ENCODE results near the gene FYN.

Gene FYN

DNA sequence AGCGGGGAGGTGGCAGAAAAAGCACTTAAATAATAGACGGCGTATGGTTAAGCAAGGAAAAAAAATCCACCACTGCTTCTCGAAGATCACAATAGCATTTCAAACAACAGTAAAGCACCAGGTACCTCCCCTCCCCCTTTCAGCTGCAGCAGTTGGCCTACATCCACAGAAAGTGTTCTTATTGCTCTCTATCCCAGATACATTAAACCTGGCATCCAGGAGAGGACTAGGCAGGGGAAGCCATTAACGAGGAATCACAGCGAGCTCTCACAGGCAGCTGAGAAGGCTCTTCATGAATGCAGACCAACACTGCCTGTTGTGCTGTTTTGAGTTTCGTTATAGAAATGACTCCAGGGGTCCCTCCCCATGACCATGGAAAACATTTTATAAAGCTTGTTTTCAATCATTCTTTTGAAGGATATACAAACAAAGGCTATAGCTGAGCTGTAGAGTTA is 11.8 kb downstream of the FYN start:
- Histone ChIP-seq H3K9me2 (replicated peaks; ENCODE audit: control insufficient read depth, low read length) (no peaks in the 10 kb centered on the region), H3K27ac (ENCODE audit: low read depth, low read length) (no peak overlapping the region), H4K20me1 (ENCODE audit: control insufficient read depth, insufficient read depth, low read depth, low read length) (no peaks in the 10 kb centered on the region), H3K27me3 (ENCODE audit: control insufficient read depth, low read length) (no peaks in the 10 kb centered on the region), H3K79me2 (ENCODE audit: control insufficient read depth, low read length) (peaks cover 3% of the 10 kb centered on the region; the same call in 1 of the 2 replicates), H3F3A (ENCODE audit: control insufficient read depth, insufficient read depth) (no peaks in the 10 kb centered on the region), H3K4me2 (ENCODE audit: low read length) (no peak overlapping the region), H3K4me3 (ENCODE audit: low read length) (no peak overlapping the region), H3K9me3 (ENCODE audit: control insufficient read depth, insufficient read depth, low read length) (no peaks in the 10 kb centered on the region), H3K4me1 (ENCODE audit: control insufficient read depth, low read length) (no peaks in the 10 kb centered on the region), H3K36me3 (ENCODE audit: control insufficient read depth, low read length) (no peaks in the 10 kb centered on the region)
- TF ChIP-seq EZH2phosphoT487 (IDR thresholded peaks at IDR 0.05; ENCODE audit: borderline replicate concordance, low read length): no peak
- TF ChIP-seq, protein P1, sequence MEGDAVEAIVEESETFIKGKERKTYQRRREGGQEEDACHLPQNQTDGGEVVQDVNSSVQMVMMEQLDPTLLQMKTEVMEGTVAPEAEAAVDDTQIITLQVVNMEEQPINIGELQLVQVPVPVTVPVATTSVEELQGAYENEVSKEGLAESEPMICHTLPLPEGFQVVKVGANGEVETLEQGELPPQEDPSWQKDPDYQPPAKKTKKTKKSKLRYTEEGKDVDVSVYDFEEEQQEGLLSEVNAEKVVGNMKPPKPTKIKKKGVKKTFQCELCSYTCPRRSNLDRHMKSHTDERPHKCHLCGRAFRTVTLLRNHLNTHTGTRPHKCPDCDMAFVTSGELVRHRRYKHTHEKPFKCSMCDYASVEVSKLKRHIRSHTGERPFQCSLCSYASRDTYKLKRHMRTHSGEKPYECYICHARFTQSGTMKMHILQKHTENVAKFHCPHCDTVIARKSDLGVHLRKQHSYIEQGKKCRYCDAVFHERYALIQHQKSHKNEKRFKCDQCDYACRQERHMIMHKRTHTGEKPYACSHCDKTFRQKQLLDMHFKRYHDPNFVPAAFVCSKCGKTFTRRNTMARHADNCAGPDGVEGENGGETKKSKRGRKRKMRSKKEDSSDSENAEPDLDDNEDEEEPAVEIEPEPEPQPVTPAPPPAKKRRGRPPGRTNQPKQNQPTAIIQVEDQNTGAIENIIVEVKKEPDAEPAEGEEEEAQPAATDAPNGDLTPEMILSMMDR (IDR thresholded peaks at IDR 0.05; ENCODE audit: low read depth, low read length, poor library complexity, severe bottlenecking): no peak

DNA sequence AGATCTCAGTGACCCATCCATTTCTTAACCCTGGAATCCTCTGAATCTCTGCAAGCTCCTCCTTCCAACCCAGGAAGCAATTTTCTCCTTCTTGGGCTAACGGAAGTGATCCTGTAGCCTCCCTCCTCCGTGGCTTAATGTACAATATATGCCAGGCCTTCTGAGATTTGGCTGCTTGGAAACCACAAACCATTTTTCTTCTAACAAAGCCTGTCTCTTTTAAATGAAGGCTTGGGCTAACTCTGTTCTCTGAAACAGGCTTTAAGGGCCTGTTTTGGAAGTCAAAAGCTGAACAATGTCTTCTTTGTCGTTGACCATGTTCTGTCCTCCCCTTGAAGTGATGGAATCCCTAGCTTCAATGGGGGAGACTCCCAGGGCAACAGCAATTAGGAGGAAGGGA is 14.9 kb downstream of the FYN start:
- Histone ChIP-seq H3K36me3 (ENCODE audit: control insufficient read depth, low read length) (no peaks in the 10 kb centered on the region), H3F3A (ENCODE audit: control insufficient read depth, insufficient read depth) (no peaks in the 10 kb centered on the region), H3K4me1 (ENCODE audit: control insufficient read depth, low read length) (no peaks in the 10 kb centered on the region), H3K27ac (ENCODE audit: low read depth, low read length) (no peak overlapping the region), H3K79me2 (ENCODE audit: control insufficient read depth, low read length) (no peaks in the 10 kb centered on the region), H3K4me2 (ENCODE audit: low read length) (no peak overlapping the region), H3K27me3 (ENCODE audit: control insufficient read depth, low read length) (no peaks in the 10 kb centered on the region), H3K9me2 (replicated peaks; ENCODE audit: control insufficient read depth, low read length) (no peaks in the 10 kb centered on the region), H3K4me3 (ENCODE audit: low read length) (no peak overlapping the region), H4K20me1 (ENCODE audit: control insufficient read depth, insufficient read depth, low read depth, low read length) (0 out of 2 replicates have a peak, but pooled peaks cover 4% of the 10 kb centered on the region), H3K9me3 (ENCODE audit: control insufficient read depth, insufficient read depth, low read length) (no peaks in the 10 kb centered on the region)
- TF ChIP-seq, protein P1 (IDR thresholded peaks at IDR 0.05; ENCODE audit: low read depth, low read length, poor library complexity, severe bottlenecking): no peak
- no peak for TF ChIP-seq EZH2phosphoT487 (IDR thresholded peaks at IDR 0.05; ENCODE audit: borderline replicate concordance, low read length)

DNA sequence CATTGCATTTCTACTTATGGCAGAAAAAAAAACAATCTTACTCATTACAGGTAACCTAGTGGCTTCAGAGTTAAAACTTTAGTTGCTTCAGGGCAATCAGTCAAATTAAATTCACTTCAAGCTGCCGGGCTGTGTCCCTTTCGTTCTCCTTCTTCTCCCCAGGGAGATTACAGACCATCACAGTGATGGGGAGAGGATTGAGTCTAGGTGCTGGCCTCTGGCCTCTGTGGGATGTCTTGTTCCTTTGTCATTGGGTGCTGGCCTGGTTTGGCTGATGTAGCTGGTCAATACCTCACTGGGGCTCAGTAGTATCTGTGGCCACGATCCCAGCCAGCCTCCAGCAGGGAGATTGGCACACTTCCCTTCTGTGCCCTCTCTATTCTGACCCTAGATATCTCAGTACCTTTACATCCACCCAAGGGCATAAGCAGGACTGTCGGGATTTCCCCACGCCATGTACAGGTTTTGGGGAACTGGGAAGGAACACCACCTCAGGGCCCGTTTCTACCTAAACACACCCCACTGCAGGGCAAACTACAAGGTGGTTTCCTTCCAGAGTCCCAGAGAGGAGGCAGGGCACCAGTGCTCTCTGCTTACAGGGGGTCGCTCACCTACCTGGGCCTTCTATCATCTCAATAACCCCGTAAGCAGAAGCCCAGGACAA is 15.4 kb downstream of the FYN start:
- no peak overlapping the region for H3K27ac ChIP-seq (ENCODE audit: low read depth, low read length)
- H3K27me3 ChIP-seq (ENCODE audit: control insufficient read depth, low read length): no peaks in the 10 kb centered on the region
- no peak overlapping the region for H3K4me2 ChIP-seq (ENCODE audit: low read length)
- 0 out of 2 replicates have a peak, but pooled peaks cover 4% of the 10 kb centered on the region for H4K20me1 ChIP-seq (ENCODE audit: control insufficient read depth, insufficient read depth, low read depth, low read length)
- H3F3A ChIP-seq (ENCODE audit: control insufficient read depth, insufficient read depth): no peaks in the 10 kb centered on the region
- no peak for TF ChIP-seq EZH2phosphoT487 (IDR thresholded peaks at IDR 0.05; ENCODE audit: borderline replicate concordance, low read length)
- TF ChIP-seq, protein P1 (IDR thresholded peaks at IDR 0.05; ENCODE audit: low read depth, low read length, poor library complexity, severe bottlenecking): no peak
- no peaks in the 10 kb centered on the region for H3K9me3 ChIP-seq (ENCODE audit: control insufficient read depth, insufficient read depth, low read length)
- H3K4me3 ChIP-seq (ENCODE audit: low read length): no peak overlapping the region
- no peaks in the 10 kb centered on the region for H3K9me2 ChIP-seq (replicated peaks; ENCODE audit: control insufficient read depth, low read length)
- no peaks in the 10 kb centered on the region for H3K36me3 ChIP-seq (ENCODE audit: control insufficient read depth, low read length)
- H3K4me1 ChIP-seq (ENCODE audit: control insufficient read depth, low read length): no peaks in the 10 kb centered on the region
- no peaks in the 10 kb centered on the region for H3K79me2 ChIP-seq (ENCODE audit: control insufficient read depth, low read length)

Data from DOHH2 (cell line).